Tibial artery (tissue), 4 donors: Measurements from ENCODE around the gene XPO6.

Experiments used
- DNase-seq, 2 donors: peaks; one replicate each; pipeline ENCODE4 v3.0.0-alpha.2; 2019
- H3K27ac ChIP-seq, 2 donors: fragments of 200-600 bp; sonication (generic) in 1 of 2; 1 replicate in 1 of 2; 2 replicates in 1 of 2; pipeline ENCODE4 v1.5.1; 2018 to 2019; ENCODE audit warnings: mild to moderate bottlenecking in 1 of 2
- H3K27me3 ChIP-seq, 2 donors: fragments of 200-600 bp; sonication (generic) in 1 of 2; one replicate each; pipeline versions ENCODE4 v1.5.1 to v1.6.0; 2016 to 2019
- H3K36me3 ChIP-seq, 3 donors: fragments of 200-600 bp; sonication (generic) in 2 of 3; one replicate each; pipeline ENCODE4 v1.5.1; 2016 to 2019; ENCODE audit warnings: mild to moderate bottlenecking in 2 of 3
- H3K4me1 ChIP-seq, 4 donors: fragments of 200-600 bp; sonication (generic) in 2 of 4; 1 replicate in 3 of 4; 2 replicates in 1 of 4; pipeline ENCODE4 v1.5.1; 2016 to 2019
- H3K4me3 ChIP-seq, 2 donors: fragments of 200-600 bp; sonication (generic) in 1 of 2; 1 replicate in 1 of 2; 2 replicates in 1 of 2; pipeline ENCODE4 v1.5.1; 2018 to 2019; ENCODE audit warnings: mild to moderate bottlenecking in 2 of 2
- H3K9me3 ChIP-seq, 3 donors: fragments of 200-600 bp; sonication (generic) in 1 of 3; one replicate each; pipeline ENCODE4 v1.5.1; 2016 to 2019
- intact Hi-C: fragments of 100-400 bp; cut with DNase I; formaldehyde crosslinking; loops from one replicate; pipeline ENCODE4 v1.15.0; 2023; ENCODE audit warnings: low total_unique reads
- TF ChIP-seq, protein P1 (sequence below), 2 experiments: fragments of 200-600 bp in 1 of 2; fragments of 450-650 bp in 1 of 2; IDR thresholded peaks; one replicate each; pipeline ENCODE4 v1.5.1; 2017 to 2019; ENCODE audit warnings: antibody characterized with exemption in 2 of 2, mild to moderate bottlenecking in 1 of 2, moderate library complexity in 1 of 2

The XPO6 gene

DNA sequence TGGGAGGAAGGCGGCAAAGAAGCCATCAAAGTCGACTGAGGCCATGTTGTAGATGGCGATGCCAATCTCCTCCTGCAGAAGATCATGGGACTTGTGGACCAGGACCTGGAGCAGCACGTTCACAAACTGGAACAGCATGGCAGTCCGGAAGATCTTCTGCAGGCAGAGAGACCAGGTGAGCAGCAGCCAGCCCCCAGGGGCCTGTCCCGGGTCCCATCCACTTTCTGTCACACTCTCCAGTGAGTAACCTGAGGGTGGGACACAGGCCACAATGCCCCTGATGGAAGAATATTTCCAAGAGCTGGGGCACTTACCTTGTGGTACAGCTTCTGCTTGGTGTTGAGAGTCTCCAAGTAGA, 110.3 kb downstream of the XPO6 start:
- DNase-seq, result no peak
- H3K36me3 ChIP-seq, result peaks cover 76 to 100% (median 97%) of the 10 kb centered on the region in 3 donors
- TF ChIP-seq, protein P1, sequence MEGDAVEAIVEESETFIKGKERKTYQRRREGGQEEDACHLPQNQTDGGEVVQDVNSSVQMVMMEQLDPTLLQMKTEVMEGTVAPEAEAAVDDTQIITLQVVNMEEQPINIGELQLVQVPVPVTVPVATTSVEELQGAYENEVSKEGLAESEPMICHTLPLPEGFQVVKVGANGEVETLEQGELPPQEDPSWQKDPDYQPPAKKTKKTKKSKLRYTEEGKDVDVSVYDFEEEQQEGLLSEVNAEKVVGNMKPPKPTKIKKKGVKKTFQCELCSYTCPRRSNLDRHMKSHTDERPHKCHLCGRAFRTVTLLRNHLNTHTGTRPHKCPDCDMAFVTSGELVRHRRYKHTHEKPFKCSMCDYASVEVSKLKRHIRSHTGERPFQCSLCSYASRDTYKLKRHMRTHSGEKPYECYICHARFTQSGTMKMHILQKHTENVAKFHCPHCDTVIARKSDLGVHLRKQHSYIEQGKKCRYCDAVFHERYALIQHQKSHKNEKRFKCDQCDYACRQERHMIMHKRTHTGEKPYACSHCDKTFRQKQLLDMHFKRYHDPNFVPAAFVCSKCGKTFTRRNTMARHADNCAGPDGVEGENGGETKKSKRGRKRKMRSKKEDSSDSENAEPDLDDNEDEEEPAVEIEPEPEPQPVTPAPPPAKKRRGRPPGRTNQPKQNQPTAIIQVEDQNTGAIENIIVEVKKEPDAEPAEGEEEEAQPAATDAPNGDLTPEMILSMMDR (IDR thresholded peaks at IDR 0.05), result no peak
- intact Hi-C loops, result no loop called here
- no peaks in the 10 kb centered on the region for H3K4me1 ChIP-seq
- no peaks in the 10 kb centered on the region for H3K9me3 ChIP-seq
- H3K4me3 ChIP-seq, result no peak overlapping the region
- H3K27ac ChIP-seq, result no peak overlapping the region
- H3K27me3 ChIP-seq, result no peaks in the 10 kb centered on the region

DNA sequence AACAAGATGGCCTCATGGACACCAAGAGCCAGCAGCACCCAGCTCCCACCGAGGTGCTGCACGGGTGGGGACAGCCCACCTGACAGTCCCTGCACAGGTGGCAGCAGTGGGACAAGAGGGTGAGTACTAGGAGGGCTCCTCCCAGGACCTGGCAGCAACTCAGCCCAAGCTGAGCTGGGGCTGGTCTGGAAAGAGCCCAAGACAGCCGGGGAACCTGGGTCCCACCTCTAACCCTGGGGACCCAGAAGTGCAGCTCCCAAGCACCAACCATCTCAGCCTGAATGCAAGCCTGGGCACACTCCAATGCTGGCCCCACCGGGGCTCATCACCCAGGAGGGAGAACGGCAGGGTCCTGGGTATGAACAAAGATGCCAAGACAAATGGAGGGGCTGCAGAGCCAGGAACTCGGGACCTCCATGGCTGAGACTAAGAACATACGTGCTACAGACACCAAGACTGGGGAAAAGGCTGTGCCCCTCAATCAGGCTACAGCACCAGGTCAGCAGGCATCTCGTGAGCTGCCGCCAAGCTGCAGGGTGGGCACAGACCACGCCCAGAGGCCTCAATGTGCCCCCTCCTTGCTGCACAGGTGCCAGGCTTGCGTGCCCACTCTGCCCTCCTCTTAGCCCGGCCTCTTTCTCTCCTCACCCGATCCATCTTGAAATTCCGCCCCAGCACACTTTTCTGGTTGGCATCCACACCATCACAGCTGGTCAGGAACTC, 110.8 kb downstream of the XPO6 start:
- no peak overlapping the region for H3K4me3 ChIP-seq
- no peaks in the 10 kb centered on the region for H3K9me3 ChIP-seq
- H3K36me3 ChIP-seq, result peaks cover 71 to 100% (median 92%) of the 10 kb centered on the region in 3 donors
- DNase-seq, result peak in 1 of 2 donors; percentile 44
- TF ChIP-seq, protein P1 (IDR thresholded peaks at IDR 0.05), result no peak
- no peaks in the 10 kb centered on the region for H3K27me3 ChIP-seq
- H3K4me1 ChIP-seq, result no peaks in the 10 kb centered on the region
- no peak overlapping the region for H3K27ac ChIP-seq
- intact Hi-C loops, result no loop called here

DNA sequence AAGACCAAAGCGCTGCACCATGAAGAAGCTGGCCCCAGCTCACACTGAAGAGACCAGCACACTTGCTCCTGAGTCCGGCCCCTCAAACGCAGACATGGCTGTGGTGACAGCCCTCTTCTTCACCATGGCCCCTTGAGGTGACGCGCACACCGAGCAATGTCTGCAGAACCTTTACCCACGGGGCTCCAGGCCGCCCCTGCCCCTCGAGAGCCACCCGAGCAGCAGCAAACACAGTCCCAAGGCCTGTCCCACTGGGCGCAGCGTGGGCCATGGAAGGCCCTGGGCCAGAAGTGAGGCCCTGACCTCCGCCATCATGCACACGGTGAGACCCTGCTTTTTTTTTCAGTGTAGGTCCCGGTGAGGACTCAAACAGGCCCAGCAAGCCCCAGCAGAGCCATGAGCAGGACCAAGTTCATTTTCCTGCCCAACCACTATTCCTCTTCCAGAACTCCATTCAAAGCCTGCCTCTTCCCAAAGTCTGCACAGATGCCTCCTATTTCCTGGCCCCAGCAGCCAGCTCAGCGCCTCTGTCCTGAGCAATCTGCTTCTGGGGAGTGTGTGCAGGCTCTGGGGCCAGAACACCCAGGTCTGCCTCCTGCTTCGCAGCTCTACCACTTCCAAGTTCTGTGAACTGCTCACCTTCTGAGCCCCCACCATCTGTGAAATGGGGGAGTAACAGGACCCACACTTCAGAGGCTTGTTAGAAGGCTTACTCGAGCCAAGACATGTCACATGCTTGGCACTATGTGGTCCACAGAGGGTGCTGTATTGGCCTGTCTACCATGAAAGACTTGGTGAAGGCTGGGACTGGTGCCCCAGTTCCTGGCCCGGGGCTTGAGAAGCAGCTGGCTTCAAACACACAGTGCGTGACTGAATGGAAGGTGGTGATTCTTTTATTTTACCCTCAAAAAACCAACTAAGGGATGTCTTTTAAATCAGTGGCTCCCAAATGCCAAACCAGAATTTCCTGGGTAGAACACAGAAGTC, 112.5 kb downstream of the XPO6 start:
- H3K4me3 ChIP-seq, result no peak overlapping the region
- no peaks in the 10 kb centered on the region for H3K9me3 ChIP-seq
- no peaks in the 10 kb centered on the region for H3K4me1 ChIP-seq
- TF ChIP-seq, protein P1 (IDR thresholded peaks at IDR 0.05), result no peak
- H3K27me3 ChIP-seq, result no peaks in the 10 kb centered on the region
- H3K27ac ChIP-seq, result no peak overlapping the region
- intact Hi-C loops, result no loop called here
- peak in 1 of 2 donors; percentile 57 for DNase-seq
- peaks cover 53 to 84% (median 75%) of the 10 kb centered on the region in 3 donors for H3K36me3 ChIP-seq

DNA sequence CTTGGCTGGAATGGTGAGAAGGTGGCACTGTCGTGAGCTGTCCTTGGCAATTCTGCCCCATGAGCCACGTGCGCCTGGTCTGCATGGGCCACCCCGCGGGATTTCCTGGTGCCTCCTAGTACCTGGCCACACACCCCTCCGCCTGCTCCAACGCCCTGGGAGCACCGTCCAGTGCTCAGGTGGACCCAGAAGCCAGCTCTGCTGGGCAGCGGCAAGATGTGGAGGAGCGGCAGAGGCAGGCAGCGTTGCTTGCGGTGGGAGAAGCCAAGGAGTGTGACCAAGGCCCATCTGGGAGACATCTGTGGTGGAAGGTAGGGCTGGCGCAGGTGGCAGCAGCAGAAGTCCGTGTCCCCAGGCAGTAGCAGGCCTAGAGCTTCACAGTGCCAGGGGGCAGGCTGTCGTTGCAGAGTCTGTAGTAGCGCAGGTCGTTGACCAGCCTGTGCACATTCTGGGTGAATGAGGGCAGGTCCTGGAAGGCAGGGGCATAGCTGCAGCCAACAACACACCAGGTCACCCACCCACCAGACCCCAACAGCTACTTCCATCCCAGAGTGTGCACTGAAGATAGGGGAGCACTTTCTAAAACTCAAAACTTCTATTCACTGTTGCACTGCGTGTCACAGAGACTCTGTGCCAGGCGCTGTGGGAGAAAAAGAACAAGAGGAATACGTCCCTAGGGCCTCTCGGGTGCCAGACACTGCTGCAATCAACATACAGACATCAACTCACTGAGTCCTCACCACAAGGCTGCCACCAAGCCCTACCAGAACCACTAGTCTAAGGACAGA, 113.4 kb downstream of the XPO6 start:
- Histone ChIP-seq H3K36me3 (peaks cover 45 to 75% (median 66%) of the 10 kb centered on the region in 3 donors), H3K9me3 (no peaks in the 10 kb centered on the region), H3K4me3 (no peak overlapping the region), H3K27me3 (no peaks in the 10 kb centered on the region), H3K4me1 (no peaks in the 10 kb centered on the region), H3K27ac (no peak overlapping the region)
- intact Hi-C loops, result no loop called here
- TF ChIP-seq, protein P1 (IDR thresholded peaks at IDR 0.05), result no peak
- DNase-seq, result peak in 1 of 2 donors; percentile 62
